Muscle of leg (tissue), 11 donors: ENCODE results near the gene AURKAIP1. TPM values are rescaled to one million over a fixed set of nuclear protein-coding genes. Genes with fewer than 3 reads are reported as not detected.

Experiments
- DNase-seq: peaks from one replicate; pipeline ENCODE4 v3.0.0; 2013
- H3K27ac ChIP-seq: one replicate; pipeline ENCODE4 v1.5.1; 2013; ENCODE audit warnings: mild to moderate bottlenecking, low read length, control low read depth
- H3K27me3 ChIP-seq: one replicate; pipeline ENCODE4 v1.6.1; 2013; ENCODE audit warnings: low read length; ENCODE audit not compliant: control insufficient read depth, insufficient read depth
- H3K36me3 ChIP-seq: one replicate; pipeline ENCODE4 v1.6.1; 2013; ENCODE audit warnings: low read length; ENCODE audit not compliant: control insufficient read depth, insufficient read depth
- H3K4me1 ChIP-seq: one replicate; pipeline ENCODE4 v1.6.1; 2013; ENCODE audit warnings: low read length; ENCODE audit not compliant: control insufficient read depth, insufficient read depth
- H3K4me3 ChIP-seq: one replicate; pipeline ENCODE4 v1.5.1; 2013; ENCODE audit warnings: low read length, control low read depth
- H3K9me3 ChIP-seq: replicated peaks from 2 replicates; pipeline ENCODE4 v1.6.1; 2013; ENCODE audit warnings: low read depth, low read length; ENCODE audit not compliant: control insufficient read depth
- WGBS: methylation state at CpG from one replicate; pipeline ENCODE4 v1.1.5; 2013; ENCODE audit warnings: missing lambda C conversion rate; ENCODE audit not compliant: insufficient coverage; 5-methylcytosine and 5-hydroxymethylcytosine counted together
- polyA plus RNA-seq, 8 donors: library from polyadenylated mRNA; unstranded; fragments of 120-200 nt; gene quantifications; one replicate each; pipeline versions ENCODE4 v1.2.1 to v1.2.3, GENCODE V29; 2013; ENCODE audit warnings: inconsistent platforms in 1 of 8, low replicate concordance in 1 of 8; ENCODE audit not compliant: insufficient read length in 8 of 8, insufficient read depth in 1 of 8
- total RNA-seq: library from RNA; stranded (reverse); fragments of 120-200 nt; gene quantifications from one replicate; pipeline ENCODE4 v1.2.4, GENCODE V29; 2013

AURKAIP1 gene
- total and polyA plus RNA-seq, 9 donors: 66.7 to 93.6 (median 74.8) TPM

DNA sequence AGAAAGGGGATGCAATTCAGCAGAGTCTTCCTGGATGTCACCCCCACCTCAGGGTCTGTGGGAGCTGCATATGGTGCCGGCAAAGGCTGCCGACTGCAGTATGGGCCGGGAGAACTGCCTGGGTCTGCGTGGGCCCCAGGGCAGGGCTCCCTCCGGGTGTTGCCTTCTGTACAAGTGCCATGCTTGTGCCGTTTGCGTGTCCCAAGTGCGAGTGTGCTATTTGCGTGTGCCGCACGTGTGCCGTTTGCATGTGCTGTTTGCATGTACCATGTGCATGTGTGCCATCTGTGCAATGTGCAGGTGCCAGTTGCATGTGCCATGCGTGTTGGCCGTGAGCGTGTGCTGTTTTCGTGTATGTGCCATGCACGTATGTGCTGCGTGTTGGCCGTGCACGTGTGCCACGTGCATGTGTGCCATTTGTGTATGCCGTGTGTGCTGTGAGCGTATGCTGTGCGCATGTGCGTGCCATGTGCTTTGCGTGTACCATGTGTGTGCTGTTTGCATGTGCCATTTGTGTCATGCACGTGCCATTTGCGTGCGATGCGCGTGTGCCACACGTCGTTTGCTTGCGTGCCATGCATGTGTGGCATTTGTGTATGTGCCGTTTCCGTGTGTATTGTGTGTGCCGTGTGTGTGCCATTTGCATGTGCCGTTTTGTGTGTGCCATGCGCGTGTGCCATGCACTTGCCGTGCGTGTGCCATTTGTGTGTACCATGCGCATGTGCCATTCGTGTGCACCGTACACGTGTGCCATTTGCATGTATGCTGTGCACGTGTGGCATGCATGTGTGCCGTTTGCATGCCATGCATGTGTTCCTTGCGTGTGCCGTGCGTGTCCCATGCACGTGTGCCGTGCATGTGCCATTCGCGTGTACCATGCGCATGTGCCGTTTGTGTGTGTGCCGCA, 45.5 kb downstream of the AURKAIP1 start:
- no peak for DNase-seq
- H3K36me3 ChIP-seq: peaks cover 29% of the 10 kb centered on the region
- H3K4me3 ChIP-seq: no peak overlapping the region
- no peaks in the 10 kb centered on the region for H3K9me3 ChIP-seq
- H3K27me3 ChIP-seq: no peaks in the 10 kb centered on the region
- H3K27ac ChIP-seq: no peak overlapping the region
- WGBS: 90% methylated on average over 58 of the region's 58 CpGs
- peaks cover 31% of the 10 kb centered on the region for H3K4me1 ChIP-seq

DNA sequence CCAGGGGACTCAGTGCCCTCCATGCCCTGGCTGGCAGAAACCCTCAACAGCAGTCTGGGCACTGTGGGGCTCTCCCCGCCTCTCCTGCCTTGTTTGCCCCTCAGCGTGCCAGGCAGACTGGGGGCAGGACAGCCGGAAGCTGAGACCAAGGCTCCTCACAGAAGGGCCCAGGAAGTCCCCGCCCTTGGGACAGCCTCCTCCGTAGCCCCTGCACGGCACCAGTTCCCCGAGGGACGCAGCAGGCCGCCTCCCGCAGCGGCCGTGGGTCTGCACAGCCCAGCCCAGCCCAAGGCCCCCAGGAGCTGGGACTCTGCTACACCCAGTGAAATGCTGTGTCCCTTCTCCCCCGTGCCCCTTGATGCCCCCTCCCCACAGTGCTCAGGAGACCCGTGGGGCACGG, 46.8 kb downstream of the AURKAIP1 start:
- no peak for DNase-seq
- no peak overlapping the region for H3K4me3 ChIP-seq
- 79% methylated on average over 13 of the region's 15 CpGs for WGBS
- no peaks in the 10 kb centered on the region for H3K9me3 ChIP-seq
- H3K36me3 ChIP-seq: peaks cover 29% of the 10 kb centered on the region
- no peak overlapping the region for H3K27ac ChIP-seq
- H3K27me3 ChIP-seq: no peaks in the 10 kb centered on the region
- H3K4me1 ChIP-seq: peaks cover 35% of the 10 kb centered on the region

DNA sequence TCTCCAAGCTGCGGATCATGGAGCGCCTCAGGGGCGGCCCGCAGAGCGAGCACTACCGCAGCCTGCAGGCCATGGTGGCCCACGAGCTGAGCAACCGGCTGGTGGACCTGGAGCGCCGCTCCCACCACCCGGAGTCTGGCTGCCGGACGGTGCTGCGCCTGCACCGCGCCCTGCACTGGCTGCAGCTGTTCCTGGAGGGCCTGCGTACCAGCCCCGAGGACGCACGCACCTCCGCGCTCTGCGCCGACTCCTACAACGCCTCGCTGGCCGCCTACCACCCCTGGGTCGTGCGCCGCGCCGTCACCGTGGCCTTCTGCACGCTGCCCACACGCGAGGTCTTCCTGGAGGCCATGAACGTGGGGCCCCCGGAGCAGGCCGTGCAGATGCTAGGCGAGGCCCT, 47.7 kb downstream of the AURKAIP1 start:
- WGBS: 90% methylated on average over 40 of the region's 40 CpGs
- Histone ChIP-seq H3K27ac (no peak overlapping the region), H3K9me3 (no peaks in the 10 kb centered on the region), H3K36me3 (peaks cover 29% of the 10 kb centered on the region), H3K27me3 (no peaks in the 10 kb centered on the region), H3K4me1 (peaks cover 41% of the 10 kb centered on the region), H3K4me3 (no peak overlapping the region)
- no peak for DNase-seq

DNA sequence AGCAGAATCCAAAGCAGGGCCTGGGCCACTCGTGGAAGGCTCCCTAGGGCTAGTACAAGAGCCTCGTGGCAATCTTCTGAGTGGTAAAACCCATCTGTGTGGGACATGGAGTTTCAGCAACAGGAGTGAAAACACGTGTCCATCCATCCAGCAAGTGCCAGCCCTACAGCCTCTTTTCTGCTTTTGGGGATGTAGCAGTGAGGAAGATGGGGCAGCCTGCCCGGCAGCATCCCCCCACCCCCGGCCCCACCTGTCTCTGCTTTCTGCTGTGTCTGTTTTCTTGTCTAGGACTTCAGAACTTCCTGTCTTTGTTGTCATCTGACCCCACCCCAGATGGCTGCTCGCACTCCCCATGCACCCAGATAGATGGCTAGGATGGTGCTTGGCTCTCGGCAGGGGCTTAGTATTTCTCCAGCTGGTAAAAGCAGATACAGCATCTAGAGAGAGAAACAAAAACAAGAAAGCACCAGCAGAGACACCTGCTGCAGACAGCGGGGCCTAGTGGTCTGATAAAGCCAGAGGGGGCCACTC, 48.9 kb downstream of the AURKAIP1 start:
- H3K27ac ChIP-seq: no peak overlapping the region
- H3K4me3 ChIP-seq: no peak overlapping the region
- H3K9me3 ChIP-seq: no peaks in the 10 kb centered on the region
- no peak for DNase-seq
- 75% methylated on average over 8 of the region's 8 CpGs for WGBS
- peaks cover 39% of the 10 kb centered on the region for H3K36me3 ChIP-seq
- H3K27me3 ChIP-seq: no peaks in the 10 kb centered on the region
- peaks cover 35% of the 10 kb centered on the region for H3K4me1 ChIP-seq

DNA sequence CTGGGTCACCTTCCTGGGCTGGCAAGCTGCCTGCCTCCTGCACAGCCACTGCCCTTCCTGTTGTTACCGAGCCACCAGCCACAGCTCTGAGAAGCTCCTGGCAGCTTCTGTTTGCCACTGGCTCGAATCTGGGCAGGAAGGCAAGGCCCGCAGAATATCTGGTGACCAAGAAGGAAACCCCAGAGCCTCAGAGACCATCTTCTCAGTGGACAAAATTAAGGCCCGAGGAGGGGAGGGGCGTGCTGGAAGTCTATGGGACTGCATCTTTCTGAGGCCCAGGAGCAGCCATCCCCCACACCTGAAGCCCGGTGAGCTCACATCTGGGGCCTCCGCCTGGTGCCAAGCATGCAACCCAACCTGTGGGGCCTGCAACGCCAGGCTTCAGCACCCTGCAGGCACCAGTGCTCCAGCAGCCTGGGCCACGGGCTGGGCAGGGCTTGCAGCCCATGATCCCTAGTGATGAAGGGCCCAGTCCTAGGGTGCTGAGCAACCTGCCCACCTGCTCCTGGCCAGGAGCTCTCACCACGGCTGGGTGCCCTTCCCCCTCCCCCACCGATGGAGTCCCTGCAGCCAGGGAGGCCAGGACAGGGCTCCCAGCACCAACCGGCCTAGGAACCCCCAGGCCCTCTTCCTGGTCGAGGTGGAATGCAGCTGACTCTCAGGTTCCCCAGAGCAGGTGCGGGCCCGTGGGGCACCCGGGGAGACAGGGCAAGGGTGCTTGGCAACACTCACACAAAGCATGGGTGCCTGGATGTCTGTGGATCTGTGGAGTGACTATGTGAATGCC, 49.5 kb downstream of the AURKAIP1 start:
- no peak for DNase-seq
- Histone ChIP-seq H3K27ac (no peak overlapping the region), H3K9me3 (no peaks in the 10 kb centered on the region), H3K4me3 (peak overlapping the region; percentile 86), H3K27me3 (no peaks in the 10 kb centered on the region), H3K36me3 (peaks cover 44% of the 10 kb centered on the region), H3K4me1 (peaks cover 28% of the 10 kb centered on the region)
- 62% methylated on average over 15 of the region's 16 CpGs for WGBS

DNA sequence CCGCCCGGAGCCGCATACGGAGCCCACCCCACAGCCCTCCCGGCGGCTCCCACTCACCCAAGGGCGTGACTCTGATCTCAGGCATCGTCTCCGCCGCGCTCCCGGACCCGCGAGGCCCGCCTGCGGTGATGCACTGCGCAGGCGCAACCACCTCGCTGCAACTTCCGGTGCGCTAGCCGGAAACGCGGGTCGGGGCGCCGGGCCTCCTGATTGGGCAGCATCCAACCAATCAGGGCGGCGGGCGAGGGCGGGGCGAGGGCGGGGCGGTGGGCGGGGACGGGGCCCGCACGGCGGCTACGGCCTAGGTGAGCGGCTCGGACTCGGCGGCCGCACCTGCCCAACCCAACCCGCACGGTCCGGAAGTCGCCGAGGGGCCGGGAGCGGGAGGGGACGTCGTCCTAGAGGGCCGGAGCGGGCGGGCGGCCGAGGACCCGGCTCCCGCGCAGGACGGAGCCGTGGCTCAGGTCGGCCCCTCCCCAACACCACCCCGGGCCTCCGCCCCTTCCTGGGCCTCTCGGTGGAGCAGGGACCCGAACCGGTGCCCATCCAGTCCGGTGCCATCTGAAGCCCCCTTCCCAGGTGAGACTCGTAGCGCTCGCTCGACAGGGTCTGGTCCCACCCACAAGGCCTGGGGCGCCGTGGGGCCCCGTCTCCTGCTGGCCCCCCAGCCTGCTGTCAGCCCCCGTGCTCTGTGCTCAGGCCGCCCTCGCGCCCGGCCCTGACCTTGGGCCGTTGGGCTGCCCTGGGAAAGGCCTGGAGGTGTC, 50.3 kb downstream of the AURKAIP1 start, which contains the start of the genes CPTP and INTS11:
TSS of gene CPTP (plus strand) at position 279 of the 764 bp plus-strand sequence. CDS start 2,109 bp downstream, outside the sequence.
TSS of gene INTS11 (minus strand) at position 137 of the 764 bp plus-strand sequence. CDS start at position 85, 52 bp downstream.
- Histone ChIP-seq H3K4me1 (peaks cover 25% of the 10 kb centered on the region), H3K27me3 (no peaks in the 10 kb centered on the region), H3K36me3 (peaks cover 52% of the 10 kb centered on the region), H3K27ac (peak within 1 kb of the TSS; percentile 59), H3K4me3 (peak within 1 kb of the TSS; percentile 86), H3K9me3 (no peaks in the 10 kb centered on the region)
- under 1% methylated on average over 82 of the region's 84 CpGs for WGBS
- DNase-seq: peak; percentile 95

DNA sequence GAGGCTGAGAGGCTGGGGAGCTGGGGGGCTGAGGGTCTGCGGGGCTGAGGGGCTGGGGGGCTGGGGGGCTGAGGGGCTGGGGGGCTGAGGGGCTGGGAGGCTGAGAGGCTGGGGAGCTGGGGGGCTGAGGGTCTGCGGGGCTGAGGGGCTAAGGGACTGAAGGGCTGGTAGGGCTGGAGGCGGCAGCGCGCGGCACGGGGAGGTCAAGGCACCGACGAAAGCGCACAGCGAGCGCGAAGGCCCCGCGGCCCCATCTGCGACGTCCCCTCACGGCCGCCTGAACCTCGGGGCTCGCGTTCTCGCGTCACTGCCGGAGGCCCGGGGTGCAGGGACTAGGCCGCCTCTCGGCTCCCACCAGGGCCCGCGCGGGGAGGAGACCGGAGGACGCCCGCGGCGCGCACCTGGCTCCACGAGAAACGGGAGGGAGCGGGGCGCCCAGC, 50.9 kb downstream of the AURKAIP1 start:
- Histone ChIP-seq H3K9me3 (no peaks in the 10 kb centered on the region), H3K36me3 (peaks cover 56% of the 10 kb centered on the region), H3K27me3 (no peaks in the 10 kb centered on the region), H3K4me1 (peaks cover 25% of the 10 kb centered on the region), H3K27ac (no peak overlapping the region), H3K4me3 (peak overlapping the region; percentile 86)
- WGBS: under 1% methylated on average over 40 of the region's 41 CpGs
- no peak for DNase-seq

Other genes with a start within 250 kb of the AURKAIP1 start
- 0.09 TPM for gene TTLL10, start 201.3 kb downstream of the AURKAIP1 start, total RNA-seq
- gene TTLL10, start 201.3 kb downstream of the AURKAIP1 start, polyA plus RNA-seq: under 1 TPM in 7 of 8 donors, not detected in 1; 0.11 to 0.59 (median 0.37) TPM
- 2.7 TPM for gene TNFRSF18, start 168.6 kb downstream of the AURKAIP1 start, total RNA-seq
- gene TNFRSF18, start 168.6 kb downstream of the AURKAIP1 start, polyA plus RNA-seq: 1 to 10 TPM; 1.8 to 7.4 (median 3.3) TPM
- 3.2 TPM for gene TNFRSF4, start 161.1 kb downstream of the AURKAIP1 start, total RNA-seq
- 1 to 10 TPM; 1.5 to 3.3 (median 2.0) TPM for gene TNFRSF4, start 161.1 kb downstream of the AURKAIP1 start, polyA plus RNA-seq
- gene SDF4, start 143.2 kb downstream of the AURKAIP1 start, total RNA-seq: 57.2 TPM
- 100 to 1,000 TPM in 4 of 8 donors, 10 to 100 TPM in 4; 87.5 to 117 (median 99.6) TPM for gene SDF4, start 143.2 kb downstream of the AURKAIP1 start, polyA plus RNA-seq
- gene B3GALT6, start 143.0 kb downstream of the AURKAIP1 start, total RNA-seq: 19.2 TPM
- 10 to 100 TPM; 19.0 to 22.8 (median 21.4) TPM for gene B3GALT6, start 143.0 kb downstream of the AURKAIP1 start, polyA plus RNA-seq
- 8.2 TPM for gene C1QTNF12, start 128.5 kb downstream of the AURKAIP1 start, total RNA-seq
- 1 to 10 TPM; 1.9 to 8.7 (median 4.5) TPM for gene C1QTNF12, start 128.5 kb downstream of the AURKAIP1 start, polyA plus RNA-seq
- 29.6 TPM for gene UBE2J2, start 101.4 kb downstream of the AURKAIP1 start, total RNA-seq
- gene UBE2J2, start 101.4 kb downstream of the AURKAIP1 start, polyA plus RNA-seq: 10 to 100 TPM; 36.0 to 48.3 (median 41.5) TPM
- 2.9 TPM for gene SCNN1D, start 94.8 kb downstream of the AURKAIP1 start, total RNA-seq
- 1 to 10 TPM; 2.9 to 8.5 (median 4.8) TPM for gene SCNN1D, start 94.8 kb downstream of the AURKAIP1 start, polyA plus RNA-seq
- 29.0 TPM for gene ACAP3, start 67.3 kb downstream of the AURKAIP1 start, total RNA-seq
- gene ACAP3, start 67.3 kb downstream of the AURKAIP1 start, polyA plus RNA-seq: 10 to 100 TPM; 28.2 to 63.5 (median 52.3) TPM
- gene PUSL1, start 66.6 kb downstream of the AURKAIP1 start, total RNA-seq: 7.8 TPM
- gene PUSL1, start 66.6 kb downstream of the AURKAIP1 start, polyA plus RNA-seq: 1 to 10 TPM; 6.1 to 8.6 (median 7.2) TPM
- gene INTS11, start 50.5 kb downstream of the AURKAIP1 start, total RNA-seq: 55.9 TPM
- gene INTS11, start 50.5 kb downstream of the AURKAIP1 start, polyA plus RNA-seq: 100 to 1,000 TPM in 1 of 8 donors, 10 to 100 TPM in 7; 69.3 to 100 (median 86.6) TPM
- gene CPTP, start 50.4 kb downstream of the AURKAIP1 start, total RNA-seq: 12.5 TPM
- gene CPTP, start 50.4 kb downstream of the AURKAIP1 start, polyA plus RNA-seq: 10 to 100 TPM; 14.7 to 19.6 (median 17.8) TPM
- 2.4 TPM for gene TAS1R3, start 43.9 kb downstream of the AURKAIP1 start, total RNA-seq
- gene TAS1R3, start 43.9 kb downstream of the AURKAIP1 start, polyA plus RNA-seq: 1 to 10 TPM in 7 of 8 donors, under 1 TPM in 1; 0.96 to 3.8 (median 2.4) TPM
- gene DVL1, start 25.8 kb downstream of the AURKAIP1 start, total RNA-seq: 45.8 TPM
- 10 to 100 TPM; 38.2 to 50.5 (median 46.7) TPM for gene DVL1, start 25.8 kb downstream of the AURKAIP1 start, polyA plus RNA-seq
- 87.9 TPM for gene MXRA8, start 16.7 kb downstream of the AURKAIP1 start, total RNA-seq
- gene MXRA8, start 16.7 kb downstream of the AURKAIP1 start, polyA plus RNA-seq: 100 to 1,000 TPM in 1 of 8 donors, 10 to 100 TPM in 7; 56.2 to 113 (median 83.5) TPM
- 124 TPM for gene CCNL2, start 24.1 kb upstream of the AURKAIP1 start, total RNA-seq
- 100 to 1,000 TPM; 101 to 205 (median 156) TPM for gene CCNL2, start 24.1 kb upstream of the AURKAIP1 start, polyA plus RNA-seq
- gene MRPL20, start 32.1 kb upstream of the AURKAIP1 start, total RNA-seq: 99.3 TPM
- gene MRPL20, start 32.1 kb upstream of the AURKAIP1 start, polyA plus RNA-seq: 100 to 1,000 TPM in 5 of 8 donors, 10 to 100 TPM in 3; 97.9 to 121 (median 105) TPM
- gene ANKRD65, start 46.1 kb upstream of the AURKAIP1 start, total RNA-seq: 13.9 TPM
- gene ANKRD65, start 46.1 kb upstream of the AURKAIP1 start, polyA plus RNA-seq: 10 to 100 TPM; 10.6 to 24.1 (median 16.8) TPM
- gene VWA1, start 60.5 kb upstream of the AURKAIP1 start, total RNA-seq: 32.9 TPM
- gene VWA1, start 60.5 kb upstream of the AURKAIP1 start, polyA plus RNA-seq: 10 to 100 TPM; 58.5 to 99.5 (median 68.3) TPM
- 0.22 TPM for gene ATAD3C, start 74.5 kb upstream of the AURKAIP1 start, total RNA-seq
- gene ATAD3C, start 74.5 kb upstream of the AURKAIP1 start, polyA plus RNA-seq: 1 to 10 TPM in 3 of 8 donors, under 1 TPM in 5; 0.28 to 1.2 (median 0.49) TPM
- 13.7 TPM for gene ATAD3B, start 96.6 kb upstream of the AURKAIP1 start, total RNA-seq
- gene ATAD3B, start 96.6 kb upstream of the AURKAIP1 start, polyA plus RNA-seq: 10 to 100 TPM in 7 of 8 donors, 1 to 10 TPM in 1; 9.6 to 16.5 (median 14.5) TPM
- 13.5 TPM for gene ATAD3A, start 137.0 kb upstream of the AURKAIP1 start, total RNA-seq
- 10 to 100 TPM; 15.8 to 22.0 (median 20.6) TPM for gene ATAD3A, start 137.0 kb upstream of the AURKAIP1 start, polyA plus RNA-seq
- gene TMEM240, start 165.4 kb upstream of the AURKAIP1 start, total RNA-seq: 3.5 TPM
- 1 to 10 TPM; 3.6 to 9.2 (median 4.9) TPM for gene TMEM240, start 165.4 kb upstream of the AURKAIP1 start, polyA plus RNA-seq
- gene SSU72, start 199.7 kb upstream of the AURKAIP1 start, total RNA-seq: 38.0 TPM
- gene SSU72, start 199.7 kb upstream of the AURKAIP1 start, polyA plus RNA-seq: 100 to 1,000 TPM in 1 of 8 donors, 10 to 100 TPM in 7; 77.5 to 106 (median 92.4) TPM
- gene FNDC10, start 224.9 kb upstream of the AURKAIP1 start, total RNA-seq: 0.62 TPM
- gene FNDC10, start 224.9 kb upstream of the AURKAIP1 start, polyA plus RNA-seq: 1 to 10 TPM; 1.5 to 3.3 (median 2.7) TPM
- 54.8 TPM for gene MIB2, start 240.3 kb upstream of the AURKAIP1 start, total RNA-seq
- 100 to 1,000 TPM in 1 of 8 donors, 10 to 100 TPM in 7; 43.2 to 111 (median 76.9) TPM for gene MIB2, start 240.3 kb upstream of the AURKAIP1 start, polyA plus RNA-seq